Heart right ventricle (tissue), 16 donors: ENCODE data around the gene C1QL3. TPM values are rescaled to one million over a fixed set of nuclear protein-coding genes. Genes with fewer than 3 reads are reported as not detected.

ENCODE experiments used
- ATAC-seq, 8 donors: fragments of 200-7000 bp; cut with Tn5 transposase; one replicate each; pipeline ENCODE4 v1.9.1; 2020; ENCODE audit warnings: mild to moderate bottlenecking in 8 of 8, moderate library complexity in 8 of 8, moderate number of reproducible peaks in 1 of 8
- DNase-seq, 2 donors: peaks; one replicate each; pipeline ENCODE4 v3.0.0-alpha.2; 2020
- H3K27ac ChIP-seq, 10 donors: fragments of 200-600 bp; sonication (generic) in 2 of 10; one replicate each; pipeline versions ENCODE4 v1.5.0 to v1.8.0; 2020 to 2022; ENCODE audit warnings: mild to moderate bottlenecking in 3 of 10
- H3K27me3 ChIP-seq, 7 donors: fragments of 200-600 bp; one replicate each; pipeline ENCODE4 v1.8.0; 2021 to 2022; ENCODE audit warnings: mild to moderate bottlenecking in 2 of 7
- H3K36me3 ChIP-seq, 9 donors: fragments of 200-600 bp; sonication (generic) in 1 of 9; one replicate each; pipeline versions ENCODE4 v1.5.0 to v1.8.0; 2020 to 2022; ENCODE audit warnings: mild to moderate bottlenecking in 2 of 9
- H3K4me1 ChIP-seq, 9 donors: fragments of 200-600 bp; sonication (generic) in 1 of 9; one replicate each; pipeline versions ENCODE4 v1.5.0 to v1.8.0; 2020 to 2022; ENCODE audit warnings: mild to moderate bottlenecking in 4 of 9
- H3K4me3 ChIP-seq, 10 donors: fragments of 200-600 bp; sonication (generic) in 2 of 10; one replicate each; pipeline versions ENCODE4 v1.5.0 to v1.8.0; 2020 to 2022; ENCODE audit warnings: mild to moderate bottlenecking in 7 of 10, moderate library complexity in 2 of 10
- H3K9me3 ChIP-seq, 11 donors: fragments of 200-600 bp in 10 of 11; sonication (generic) in 2 of 11; one replicate each; pipeline versions ENCODE4 v1.5.0 to v1.8.0; 2013 to 2022; ENCODE audit warnings: mild to moderate bottlenecking in 2 of 11, control low read depth in 1 of 11, moderate library complexity in 1 of 11
- WGBS, 2 donors: extraction: QIAGEN DNeasy Blood & Tissue Kit; methylation state at CpG; one replicate each; pipeline ENCODE4 v1.1.7; 2013; ENCODE audit warnings: inconsistent platforms in 1 of 2; 5-methylcytosine and 5-hydroxymethylcytosine counted together
- intact Hi-C, 10 donors: fragments of 100-400 bp; cut with DNase I; formaldehyde crosslinking; loops; one replicate each; pipeline versions ENCODE4 v1.11.1 to v1.14.2; 2022
- polyA plus RNA-seq, 2 donors: library from polyadenylated mRNA; stranded (reverse); fragments of 200-250 nt; gene quantifications; one replicate each; pipeline ENCODE4 v1.2.3, GENCODE V29; 2013
- total RNA-seq, 10 donors: library from RNA; stranded (reverse); fragmentation: NEBNext Ultra II Directional in 3 of 10; extraction: Animal tissue kit (Norgen Biotek cat#: 25700) in 3 of 10; gene quantifications; one replicate each; pipeline versions ENCODE4 v1.2.1 to v1.2.4, GENCODE V29; 2021 to 2023
- TF ChIP-seq, protein P1 (sequence below), 9 donors: fragments of 200-600 bp; sonication (generic) in 2 of 9; IDR thresholded peaks; one replicate each; pipeline versions ENCODE4 v1.5.0 to v1.8.0; 2021 to 2022; ENCODE audit warnings: antibody characterized with exemption in 9 of 9, mild to moderate bottlenecking in 5 of 9, moderate library complexity in 1 of 9
- donor health status: Arrhythmogenic right ventricular cardiomyopathy.
- donor health status: ischemic (EF 13 %, LVEDD 7.1; RV severe dilation, severe dysfunction).
- donor health status: healthy with polysubstance abuse.
- donor health status: DM: no; HTN: yes; CAD: no.
- donor health status: DM: no; HTN: no; CAD: no.
- donor health status: ischemic (EF 25% LVEDD 6.9; RV normal size, moderate dysfunction).
- donor health status: ischemic (EF 25% LVEDD 5.7; RV mildly dilated, moderate dysfunction).
- donor health status: healthy.
- donor health status: DM: yes; HTN: yes; CAD: no.
- donor health status: Ischemic cardiomyopathy.
- donor health status: ischemic (EF 35%, LVEDD 5.7; RV mildly dilated, moderate dysfunction).
- donor health status: nonischemic (EF 11% LVEDD 7.7; RV severe dilation, severe dysfunction).
- donor health status: DM: yes; HTN: yes; CAD: no.
- donor health status: PGD.
- donor health status: ischemic (EF 29% LVEDD 5.4; RV normal size, mild dysfunction).
- donor health status: nonischemic (EF 23%, LVEDD 6.1; RV moderate dilation, normal function).

The C1QL3 gene
- total and polyA plus RNA-seq, 12 donors: 0.03 to 0.24 (median 0.10) TPM; not detected in 9

DNA sequence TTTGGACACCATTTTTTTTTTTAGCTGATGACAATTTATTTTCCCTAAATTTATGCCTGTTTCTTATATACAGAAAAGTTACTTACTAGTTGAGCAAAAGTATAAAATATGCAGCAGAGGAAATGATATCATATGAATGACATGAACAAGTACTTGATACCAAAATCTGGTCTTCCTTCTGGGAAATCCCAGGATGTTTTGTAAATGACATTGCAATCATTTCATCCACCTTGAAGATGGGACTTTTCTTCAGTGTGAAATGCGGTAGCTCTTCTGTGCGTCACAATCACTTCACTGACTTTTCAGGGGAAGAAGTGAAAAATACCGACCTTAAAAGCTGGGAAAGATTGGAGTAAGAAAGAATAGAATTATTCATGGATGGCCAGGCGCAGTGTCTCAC, 23.8 kb downstream of the C1QL3 start:
- H3K36me3 ChIP-seq: peaks cover 0 to 5% (median 0%) of the 10 kb centered on the region in 9 donors
- TF ChIP-seq, protein P1, sequence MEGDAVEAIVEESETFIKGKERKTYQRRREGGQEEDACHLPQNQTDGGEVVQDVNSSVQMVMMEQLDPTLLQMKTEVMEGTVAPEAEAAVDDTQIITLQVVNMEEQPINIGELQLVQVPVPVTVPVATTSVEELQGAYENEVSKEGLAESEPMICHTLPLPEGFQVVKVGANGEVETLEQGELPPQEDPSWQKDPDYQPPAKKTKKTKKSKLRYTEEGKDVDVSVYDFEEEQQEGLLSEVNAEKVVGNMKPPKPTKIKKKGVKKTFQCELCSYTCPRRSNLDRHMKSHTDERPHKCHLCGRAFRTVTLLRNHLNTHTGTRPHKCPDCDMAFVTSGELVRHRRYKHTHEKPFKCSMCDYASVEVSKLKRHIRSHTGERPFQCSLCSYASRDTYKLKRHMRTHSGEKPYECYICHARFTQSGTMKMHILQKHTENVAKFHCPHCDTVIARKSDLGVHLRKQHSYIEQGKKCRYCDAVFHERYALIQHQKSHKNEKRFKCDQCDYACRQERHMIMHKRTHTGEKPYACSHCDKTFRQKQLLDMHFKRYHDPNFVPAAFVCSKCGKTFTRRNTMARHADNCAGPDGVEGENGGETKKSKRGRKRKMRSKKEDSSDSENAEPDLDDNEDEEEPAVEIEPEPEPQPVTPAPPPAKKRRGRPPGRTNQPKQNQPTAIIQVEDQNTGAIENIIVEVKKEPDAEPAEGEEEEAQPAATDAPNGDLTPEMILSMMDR (IDR thresholded peaks at IDR 0.05): no peak
- intact Hi-C loops: loop anchor here in 1 of 10 donors (2.0 kb wide), 1 partner anchor 69 kb away; no protein-coding TSS in a partner anchor
- H3K4me3 ChIP-seq: no peak overlapping the region
- no peaks in the 10 kb centered on the region for H3K9me3 ChIP-seq
- no peak overlapping the region for H3K27ac ChIP-seq
- WGBS, 2 donors: 89 to 91% methylated on average over 4 of the region's 4 CpGs
- H3K4me1 ChIP-seq: no peaks in the 10 kb centered on the region
- ATAC-seq: no peak
- no peaks in the 10 kb centered on the region for H3K27me3 ChIP-seq
- DNase-seq: no peak

DNA sequence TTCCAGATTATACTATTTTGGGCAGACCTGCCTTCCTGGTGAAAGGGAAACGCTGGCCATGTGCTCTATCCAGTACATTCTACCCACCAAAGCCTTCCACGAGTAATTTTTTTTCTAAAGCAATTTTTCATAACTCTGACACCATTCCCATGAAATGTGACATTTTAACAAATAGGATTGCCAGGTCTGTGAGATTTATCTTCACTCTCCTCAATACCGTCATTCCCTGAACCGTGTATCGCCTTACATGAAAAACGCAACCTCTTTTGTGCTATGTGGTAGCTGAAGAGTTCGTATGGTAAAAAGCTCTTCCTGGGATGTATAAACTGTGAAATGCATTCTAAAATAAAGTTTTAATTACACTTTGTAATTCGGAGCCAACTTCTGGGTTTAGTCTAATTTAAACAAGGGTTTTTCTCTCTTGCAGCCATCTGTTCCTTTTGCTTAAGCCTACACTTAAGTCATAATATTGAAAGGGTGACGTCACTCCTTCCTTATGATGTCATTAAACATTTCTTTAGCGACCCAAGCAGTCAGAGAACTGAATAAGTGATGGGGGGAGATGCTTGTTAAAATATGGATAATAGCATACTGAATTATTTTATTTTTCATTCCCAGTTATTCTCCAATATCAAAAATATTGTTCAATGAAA, 27.7 kb downstream of the C1QL3 start:
- Histone ChIP-seq H3K27me3 (no peaks in the 10 kb centered on the region), H3K4me1 (no peaks in the 10 kb centered on the region), H3K36me3 (peaks cover 0 to 14% (median 0%) of the 10 kb centered on the region in 9 donors), H3K27ac (no peak overlapping the region), H3K4me3 (no peak overlapping the region), H3K9me3 (no peaks in the 10 kb centered on the region)
- no peak for ATAC-seq
- intact Hi-C loops: no loop called here
- 87 to 90% methylated on average over 10 of the region's 10 CpGs for WGBS, 2 donors
- TF ChIP-seq, protein P1 (IDR thresholded peaks at IDR 0.05): no peak
- DNase-seq: no peak

DNA sequence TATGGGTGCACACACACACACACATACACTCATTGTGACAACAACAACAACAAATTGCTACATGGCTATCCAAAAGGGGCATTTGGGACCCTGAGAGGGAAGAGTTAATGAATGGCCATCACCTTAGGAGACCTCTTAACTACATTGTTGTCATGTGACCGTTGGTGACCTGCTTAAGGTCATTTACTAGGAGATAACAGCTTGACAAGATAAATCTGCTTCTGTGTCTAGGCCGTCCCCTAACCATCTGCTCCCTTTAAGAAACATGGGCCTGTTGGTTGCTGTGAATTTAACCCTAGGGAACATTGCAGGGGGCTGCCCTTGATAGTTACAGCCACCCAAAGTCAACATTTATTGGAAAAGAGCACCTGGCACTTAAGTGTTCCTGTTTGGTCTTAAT, 29.7 kb downstream of the C1QL3 start:
- Histone ChIP-seq H3K27me3 (no peaks in the 10 kb centered on the region), H3K36me3 (peaks cover 0 to 32% (median 8%) of the 10 kb centered on the region in 9 donors), H3K4me3 (no peak overlapping the region), H3K4me1 (no peaks in the 10 kb centered on the region), H3K27ac (no peak overlapping the region), H3K9me3 (no peaks in the 10 kb centered on the region)
- TF ChIP-seq, protein P1 (IDR thresholded peaks at IDR 0.05): no peak
- no peak for DNase-seq
- intact Hi-C loops: no loop called here
- WGBS, 2 donors: 16 to 25% methylated on average over 2 of the region's 2 CpGs
- ATAC-seq: no peak

DNA sequence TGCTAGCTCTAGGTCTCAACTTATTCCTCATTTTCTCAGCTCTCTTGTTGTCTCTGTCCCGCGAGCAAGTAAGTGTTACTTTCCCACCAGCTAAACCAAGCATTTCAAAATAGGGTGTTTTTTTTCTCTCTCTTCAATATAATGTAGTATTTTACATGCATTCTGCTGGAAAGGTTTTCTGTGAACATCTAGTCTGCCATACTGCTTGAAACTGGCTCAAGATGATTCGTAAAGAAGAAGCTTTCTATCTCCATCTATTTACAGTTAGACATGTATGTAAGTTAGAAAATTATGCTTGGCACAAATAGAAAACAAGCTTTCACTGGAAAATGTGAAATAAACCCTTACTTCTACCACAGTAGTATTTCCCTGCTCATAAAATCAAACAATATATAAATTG, 31.2 kb downstream of the C1QL3 start:
- no peak overlapping the region for H3K4me3 ChIP-seq
- TF ChIP-seq, protein P1 (IDR thresholded peaks at IDR 0.05): no peak
- DNase-seq (no peak), ATAC-seq (no peak)
- intact Hi-C loops: no loop called here
- H3K27ac ChIP-seq: no peak overlapping the region
- no peaks in the 10 kb centered on the region for H3K9me3 ChIP-seq
- H3K27me3 ChIP-seq: no peaks in the 10 kb centered on the region
- H3K36me3 ChIP-seq: peaks cover 0 to 41% (median 15%) of the 10 kb centered on the region in 9 donors
- no peaks in the 10 kb centered on the region for H3K4me1 ChIP-seq
- WGBS, 2 donors: 95 to 97% methylated on average over 3 of the region's 3 CpGs
